RWPE2 (cell line): ENCODE measurements around the gene UMODL1.

Source experiments
- ATAC-seq: fragments of 200-7000 bp; cut with Tn5 transposase; 3 replicates; pipeline ENCODE4 v1.9.1; 2021; ENCODE audit warnings: low read depth
- DNase-seq: peaks from one replicate; pipeline ENCODE4 v3.0.0-alpha.2; 2020; ENCODE audit warnings: low spot score
- H3K27ac ChIP-seq: fragments of 450-650 bp; 2 replicates; pipeline ENCODE4 v1.5.1; 2017; ENCODE audit warnings: mild to moderate bottlenecking; ENCODE audit not compliant: poor library complexity, severe bottlenecking
- H3K27me3 ChIP-seq: fragments of 250-450 bp; sonication (Bioruptor Pico); 2 replicates; pipeline ENCODE4 v1.5.1; 2021; ENCODE audit warnings: mild to moderate bottlenecking, moderate library complexity; ENCODE audit not compliant: insufficient read depth, poor library complexity, severe bottlenecking
- H3K36me3 ChIP-seq: fragments of 250-450 bp; sonication (Bioruptor Pico); 2 replicates; pipeline ENCODE4 v1.5.1; 2020; ENCODE audit warnings: low read depth, mild to moderate bottlenecking, moderate library complexity
- H3K4me1 ChIP-seq: fragments of 250-450 bp; sonication (Bioruptor Pico); 2 replicates; pipeline ENCODE4 v1.5.1; 2021; ENCODE audit warnings: mild to moderate bottlenecking, moderate library complexity; ENCODE audit not compliant: insufficient read depth, poor library complexity, severe bottlenecking
- H3K4me3 ChIP-seq: fragments of 250-450 bp; sonication (Bioruptor Pico); 2 replicates; pipeline ENCODE4 v1.5.1; 2021; ENCODE audit warnings: mild to moderate bottlenecking, moderate library complexity; ENCODE audit not compliant: severe bottlenecking
- H3K9me3 ChIP-seq: fragments of 250-450 bp; sonication (Bioruptor Pico); 2 replicates; pipeline ENCODE4 v1.5.1; 2021; ENCODE audit warnings: mild to moderate bottlenecking, moderate library complexity; ENCODE audit not compliant: severe bottlenecking
- CTCF ChIP-seq: fragments of 450-650 bp; IDR thresholded peaks from one replicate; pipeline ENCODE4 v1.5.1; 2017; ENCODE audit warnings: mild to moderate bottlenecking, moderate library complexity; ENCODE audit not compliant: poor library complexity, severe bottlenecking

Gene UMODL1

DNA sequence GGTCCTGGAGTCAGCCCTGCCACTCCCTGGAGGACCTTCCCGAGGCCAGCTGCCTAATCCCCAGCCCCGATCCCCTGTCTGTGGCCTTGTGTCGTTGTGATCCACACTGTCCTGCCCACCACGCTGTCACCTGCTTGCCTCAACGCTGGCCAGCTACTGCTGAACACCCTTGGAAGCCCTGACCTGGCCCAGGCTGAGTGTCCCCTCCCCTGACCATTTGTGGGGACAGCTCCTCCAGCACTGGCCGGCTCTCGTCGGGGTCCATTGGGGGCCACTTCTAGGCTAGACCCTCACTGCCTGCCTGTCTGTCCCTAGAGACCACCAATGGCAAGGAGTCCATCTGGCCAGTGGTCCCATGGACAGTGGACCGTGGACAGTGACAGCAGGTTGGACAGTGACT lies 12.0 kb upstream of the UMODL1 start:
- Histone ChIP-seq H3K9me3 (no peaks in the 10 kb centered on the region), H3K36me3 (no peaks in the 10 kb centered on the region), H3K4me3 (no peak overlapping the region), H3K27ac (no peak overlapping the region), H3K27me3 (no peaks in the 10 kb centered on the region), H3K4me1 (peaks cover 21% of the 10 kb centered on the region)
- ATAC-seq (no peak), DNase-seq (peak; percentile 48)
- no peak for TF ChIP-seq CTCF

GRCh38 chr21:42059721-42060120 lies 11.4 kb upstream of the UMODL1 start:
- ATAC-seq (no peak), DNase-seq (peak; percentile 24)
- TF ChIP-seq CTCF: no peak
- Histone ChIP-seq H3K27ac (no peak overlapping the region), H3K27me3 (no peaks in the 10 kb centered on the region), H3K36me3 (no peaks in the 10 kb centered on the region), H3K4me1 (peaks cover 27% of the 10 kb centered on the region), H3K4me3 (no peak overlapping the region), H3K9me3 (no peaks in the 10 kb centered on the region)

DNA sequence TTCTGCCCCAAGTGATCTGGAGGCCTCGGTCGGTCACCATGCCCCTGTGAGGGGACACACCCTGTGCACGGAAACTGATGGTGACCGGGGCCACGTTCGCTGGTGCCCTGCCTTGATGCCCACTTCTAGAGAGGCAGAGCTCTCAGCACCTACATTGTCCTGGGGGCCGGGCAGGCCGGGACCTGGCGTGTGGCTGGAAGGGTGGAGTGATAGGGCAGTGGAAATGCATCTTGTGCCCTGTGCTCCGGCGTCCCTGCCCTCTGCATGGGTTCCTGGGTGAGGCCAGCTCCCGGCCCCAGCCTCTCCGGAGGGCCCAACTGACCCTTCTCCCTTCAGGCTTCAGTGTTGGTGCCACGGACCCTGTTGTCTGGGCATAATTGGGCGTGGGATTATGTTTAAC lies 11.0 kb upstream of the UMODL1 start:
- no peak for ATAC-seq
- TF ChIP-seq CTCF: no peak
- no peak overlapping the region for H3K4me3 ChIP-seq
- peaks cover 31% of the 10 kb centered on the region for H3K4me1 ChIP-seq
- H3K36me3 ChIP-seq: no peaks in the 10 kb centered on the region
- DNase-seq: peak; percentile 53
- no peaks in the 10 kb centered on the region for H3K27me3 ChIP-seq
- H3K27ac ChIP-seq: no peak overlapping the region
- H3K9me3 ChIP-seq: no peaks in the 10 kb centered on the region

- peak; percentile 26 for DNase-seq
- no peak for ATAC-seq
- Histone ChIP-seq H3K9me3 (no peaks in the 10 kb centered on the region), H3K27me3 (no peaks in the 10 kb centered on the region), H3K27ac (no peak overlapping the region), H3K36me3 (no peaks in the 10 kb centered on the region), H3K4me1 (peaks cover 28% of the 10 kb centered on the region), H3K4me3 (no peak overlapping the region)
- no peak for TF ChIP-seq CTCF
These were observed 9.7 kb upstream of the UMODL1 start for GRCh38 chr21:42061195-42061985.

GRCh38 chr21:42061986-42062235 lies 9.2 kb upstream of the UMODL1 start:
- no peak overlapping the region for H3K27ac ChIP-seq
- H3K4me3 ChIP-seq: no peak overlapping the region
- H3K4me1 ChIP-seq: peaks cover 23% of the 10 kb centered on the region
- no peaks in the 10 kb centered on the region for H3K9me3 ChIP-seq
- H3K27me3 ChIP-seq: no peaks in the 10 kb centered on the region
- no peak for TF ChIP-seq CTCF
- H3K36me3 ChIP-seq: no peaks in the 10 kb centered on the region
- no peak for ATAC-seq
- DNase-seq: peak; percentile 19
